Measurements from ENCODE around the gene CAMK2N1.

CAMK2N1 gene

GRCh38 chr1:20496241-20496661, 10.2 kb upstream of the CAMK2N1 start:
- DNase-seq = no peak

GRCh38 chr1:20495661-20496060, 9.7 kb upstream of the CAMK2N1 start:
- no peak for DNase-seq

GRCh38 chr1:20494609-20495311, 8.8 kb upstream of the CAMK2N1 start:
- no peak for DNase-seq

GRCh38 chr1:20493839-20494608, 8.0 kb upstream of the CAMK2N1 start:
- peak; percentile 81 for DNase-seq

GRCh38 chr1:20493309-20493708, 7.3 kb upstream of the CAMK2N1 start:
- DNase-seq = no peak

GRCh38 chr1:20492751-20493150, 6.7 kb upstream of the CAMK2N1 start:
- DNase-seq = no peak

GRCh38 chr1:20491866-20492265, 5.9 kb upstream of the CAMK2N1 start:
- no peak for DNase-seq

GRCh38 chr1:20491178-20491577, 5.2 kb upstream of the CAMK2N1 start:
- DNase-seq = no peak

GRCh38 chr1:20487236-20487590, 1.2 kb upstream of the CAMK2N1 start:
- DNase-seq = no peak

GRCh38 chr1:20486457-20487235, 636 bp upstream of the CAMK2N1 start:
- DNase-seq = peak; percentile 7

GRCh38 chr1:20484519-20485462, 1.2 kb downstream of the CAMK2N1 start:
- no peak for DNase-seq

- DNase-seq = no peak
These were observed 2.0 kb downstream of the CAMK2N1 start for GRCh38 chr1:20483833-20484518.

- DNase-seq = no peak
These were observed 2.7 kb downstream of the CAMK2N1 start for GRCh38 chr1:20483098-20483832.

- DNase-seq = no peak
These were observed 4.1 kb downstream of the CAMK2N1 start for GRCh38 chr1:20481643-20482498.

GRCh38 chr1:20480951-20481617, 4.9 kb downstream of the CAMK2N1 start:
- DNase-seq = no peak

- no peak for DNase-seq
These were observed 5.6 kb downstream of the CAMK2N1 start for GRCh38 chr1:20480243-20480944.

- DNase-seq = no peak
These were observed 6.2 kb downstream of the CAMK2N1 start for GRCh38 chr1:20479840-20480239.

- DNase-seq = no peak
These were observed 7.9 kb downstream of the CAMK2N1 start for GRCh38 chr1:20478057-20478635.
